Nephron progenitor cell (in vitro differentiated cells): ENCODE measurements around the gene PATJ.

ENCODE experiments used
- DNase-seq: peaks from one replicate; pipeline ENCODE4 v3.0.0; 2021
- H3K27ac Mint-ChIP-seq: 2 replicates; pipeline ENCODE4 v1.8.0; 2021; ENCODE audit warnings: mild to moderate bottlenecking, moderate library complexity, mixed read lengths
- H3K27me3 Mint-ChIP-seq: 2 replicates; pipeline ENCODE4 v1.8.0; 2021; ENCODE audit warnings: mild to moderate bottlenecking, low read depth, mixed read lengths; ENCODE audit not compliant: poor library complexity
- H3K36me3 Mint-ChIP-seq: 2 replicates; pipeline ENCODE4 v1.8.0; 2021; ENCODE audit warnings: low read depth, mixed read lengths
- H3K4me1 Mint-ChIP-seq: 2 replicates; pipeline ENCODE4 v1.8.0; 2021; ENCODE audit warnings: mixed read lengths
- H3K4me3 Mint-ChIP-seq: 2 replicates; pipeline ENCODE4 v1.8.0; 2021; ENCODE audit warnings: mild to moderate bottlenecking, moderate library complexity, mixed read lengths
- H3K9me3 Mint-ChIP-seq: 2 replicates; pipeline ENCODE4 v1.8.0; 2021; ENCODE audit warnings: mild to moderate bottlenecking, moderate library complexity, mixed read lengths
- CTCF ChIP-seq: fragments of 200-600 bp; sonication (generic); IDR thresholded peaks from 2 replicates; pipeline ENCODE4 v1.5.0; 2021; ENCODE audit warnings: antibody characterized with exemption

PATJ gene

GRCh38 chr1:61756773-61757172 lies 14.5 kb downstream of the PATJ start:
- Mint-ChIP-seq H3K4me3 (no peak overlapping the region), H3K27ac (no peak overlapping the region), H3K4me1 (no peaks in the 10 kb centered on the region), H3K9me3 (no peaks in the 10 kb centered on the region), H3K36me3 (no peaks in the 10 kb centered on the region), H3K27me3 (no peaks in the 10 kb centered on the region)
- no peak for DNase-seq
- TF ChIP-seq CTCF: no peak

GRCh38 chr1:61757950-61758349 lies 15.7 kb downstream of the PATJ start:
- H3K4me3 Mint-ChIP-seq: no peak overlapping the region
- H3K27me3 Mint-ChIP-seq: no peaks in the 10 kb centered on the region
- no peak for TF ChIP-seq CTCF
- H3K27ac Mint-ChIP-seq: no peak overlapping the region
- H3K36me3 Mint-ChIP-seq: no peaks in the 10 kb centered on the region
- H3K4me1 Mint-ChIP-seq: no peaks in the 10 kb centered on the region
- DNase-seq: no peak
- no peaks in the 10 kb centered on the region for H3K9me3 Mint-ChIP-seq

- H3K27me3 Mint-ChIP-seq: no peaks in the 10 kb centered on the region
- peaks cover 5% of the 10 kb centered on the region for H3K36me3 Mint-ChIP-seq
- H3K9me3 Mint-ChIP-seq: no peaks in the 10 kb centered on the region
- H3K4me3 Mint-ChIP-seq: no peak overlapping the region
- no peak for TF ChIP-seq CTCF
- no peak for DNase-seq
- H3K27ac Mint-ChIP-seq: no peak overlapping the region
- H3K4me1 Mint-ChIP-seq: no peaks in the 10 kb centered on the region
Observed at GRCh38 chr1:61770131-61770530, 27.9 kb downstream of the PATJ start.

- TF ChIP-seq CTCF: no peak
- H3K27ac Mint-ChIP-seq: no peak overlapping the region
- peaks cover 5% of the 10 kb centered on the region for H3K27me3 Mint-ChIP-seq
- H3K9me3 Mint-ChIP-seq: no peaks in the 10 kb centered on the region
- no peaks in the 10 kb centered on the region for H3K36me3 Mint-ChIP-seq
- H3K4me1 Mint-ChIP-seq: no peaks in the 10 kb centered on the region
- no peak for DNase-seq
- H3K4me3 Mint-ChIP-seq: no peak overlapping the region
Observed at GRCh38 chr1:61776091-61776490, 33.8 kb downstream of the PATJ start.

- H3K4me3 Mint-ChIP-seq: no peak overlapping the region
- no peaks in the 10 kb centered on the region for H3K9me3 Mint-ChIP-seq
- no peak for DNase-seq
- TF ChIP-seq CTCF: no peak
- H3K4me1 Mint-ChIP-seq: no peaks in the 10 kb centered on the region
- H3K36me3 Mint-ChIP-seq: no peaks in the 10 kb centered on the region
- H3K27ac Mint-ChIP-seq: no peak overlapping the region
- peaks cover 5% of the 10 kb centered on the region for H3K27me3 Mint-ChIP-seq
Observed at GRCh38 chr1:61779231-61779630, 37.0 kb downstream of the PATJ start.

GRCh38 chr1:61781151-61781550 lies 38.9 kb downstream of the PATJ start:
- no peak for TF ChIP-seq CTCF
- Mint-ChIP-seq H3K36me3 (peaks cover under 1% of the 10 kb centered on the region), H3K27ac (no peak overlapping the region), H3K4me1 (no peaks in the 10 kb centered on the region), H3K27me3 (peaks cover 2% of the 10 kb centered on the region), H3K4me3 (no peak overlapping the region), H3K9me3 (no peaks in the 10 kb centered on the region)
- no peak for DNase-seq
